Globus pallidus (tissue), 1 donor: ENCODE measurements around the gene SNX17.

ENCODE experiments used
- DNase-seq: peaks from one replicate; pipeline ENCODE4 v3.0.0-alpha.2; 2015; ENCODE audit warnings: low spot score

Gene SNX17

DNA sequence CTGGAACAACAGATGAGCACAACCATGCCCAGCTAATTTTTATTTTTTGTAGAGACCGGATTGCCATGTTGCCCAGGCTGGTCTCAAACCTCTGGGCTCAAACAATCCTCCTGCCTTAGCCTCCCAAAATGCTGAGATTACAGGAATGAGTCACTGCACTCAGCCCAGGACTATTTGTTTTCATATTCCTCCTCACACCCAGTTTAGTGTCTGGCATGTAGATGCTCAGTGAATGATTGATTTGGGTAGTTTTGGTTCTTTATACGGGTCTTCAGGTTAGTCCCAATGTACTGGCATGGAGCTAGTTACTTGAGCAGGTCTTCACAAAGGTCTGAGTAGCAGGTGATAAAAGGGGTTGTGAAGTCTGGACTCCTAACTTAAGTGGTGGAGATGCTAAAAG lies 6.5 kb upstream of the SNX17 start:
- DNase-seq: no peak

DNA sequence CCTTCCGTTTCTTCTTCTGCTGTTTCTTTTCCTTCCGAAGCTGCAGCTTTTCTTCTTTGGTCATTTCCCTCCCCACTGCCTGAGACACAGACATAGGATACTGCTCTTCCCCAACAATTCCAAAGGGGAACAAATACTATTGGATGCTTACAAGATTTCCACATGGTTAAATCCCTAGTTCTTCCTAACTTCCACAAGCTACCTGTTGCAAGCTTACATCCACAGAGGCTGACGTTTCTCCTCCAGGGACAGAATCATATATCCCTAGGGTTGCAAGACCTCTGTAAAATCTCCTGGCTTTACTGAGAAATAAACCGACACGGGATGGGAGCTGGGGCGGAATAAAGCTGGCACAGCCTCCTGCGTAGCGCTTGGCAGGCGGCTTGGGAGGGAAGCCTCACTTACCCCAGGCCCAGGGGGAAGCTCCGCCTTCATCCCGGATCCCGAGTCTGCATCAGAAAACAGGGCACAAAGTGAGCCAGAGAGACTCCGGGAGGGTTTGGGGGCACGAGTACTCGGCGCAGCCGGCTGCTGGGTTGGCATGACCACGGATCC lies 868 bp upstream of the SNX17 start:
- peak; percentile 48 for DNase-seq

- no peak for DNase-seq
Measured at GRCh38 chr2:27370816-27371620, 602 bp downstream of the SNX17 start.

DNA sequence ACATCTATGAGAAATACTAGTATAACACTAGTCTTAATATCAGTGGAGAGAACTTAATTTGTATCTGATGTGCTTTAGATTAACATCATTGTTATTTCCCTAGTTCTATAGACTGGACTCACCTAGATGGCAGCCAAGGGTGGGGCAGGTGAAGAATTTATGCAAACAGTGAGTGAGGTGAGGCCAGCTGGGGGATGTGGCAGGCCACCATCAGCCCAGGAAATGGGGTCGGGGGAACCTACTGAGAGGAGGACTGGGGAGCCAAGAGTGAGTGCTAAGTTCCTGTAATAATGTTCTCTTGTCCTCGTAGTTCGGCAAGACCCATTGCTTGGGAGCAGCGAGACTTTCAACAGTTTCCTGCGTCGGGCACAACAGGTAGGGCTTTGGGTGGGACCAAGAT lies 2.5 kb downstream of the SNX17 start:
- DNase-seq: no peak

DNA sequence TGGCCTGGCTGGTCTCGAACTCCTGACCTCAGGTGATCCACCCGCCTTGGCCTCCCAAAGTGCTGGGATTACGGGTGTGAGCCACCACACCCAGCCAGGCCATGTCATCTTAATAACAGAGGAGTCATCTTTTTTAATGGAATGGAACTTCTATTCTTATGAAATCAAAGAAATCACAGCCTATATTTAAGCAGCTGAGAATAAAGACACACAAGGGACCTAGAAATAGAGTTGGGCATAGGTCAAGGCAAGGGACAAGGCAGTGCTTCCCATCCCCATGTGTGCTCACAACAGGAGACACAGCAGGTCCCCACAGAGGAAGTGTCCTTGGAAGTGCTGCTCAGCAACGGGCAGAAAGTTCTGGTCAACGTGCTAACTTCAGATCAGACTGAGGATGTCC lies 3.2 kb downstream of the SNX17 start:
- no peak for DNase-seq

- no peak for DNase-seq
Measured at GRCh38 chr2:27375513-27376099, 5.2 kb downstream of the SNX17 start.

- DNase-seq: no peak
Measured at GRCh38 chr2:27376151-27376865, 5.9 kb downstream of the SNX17 start.

DNA sequence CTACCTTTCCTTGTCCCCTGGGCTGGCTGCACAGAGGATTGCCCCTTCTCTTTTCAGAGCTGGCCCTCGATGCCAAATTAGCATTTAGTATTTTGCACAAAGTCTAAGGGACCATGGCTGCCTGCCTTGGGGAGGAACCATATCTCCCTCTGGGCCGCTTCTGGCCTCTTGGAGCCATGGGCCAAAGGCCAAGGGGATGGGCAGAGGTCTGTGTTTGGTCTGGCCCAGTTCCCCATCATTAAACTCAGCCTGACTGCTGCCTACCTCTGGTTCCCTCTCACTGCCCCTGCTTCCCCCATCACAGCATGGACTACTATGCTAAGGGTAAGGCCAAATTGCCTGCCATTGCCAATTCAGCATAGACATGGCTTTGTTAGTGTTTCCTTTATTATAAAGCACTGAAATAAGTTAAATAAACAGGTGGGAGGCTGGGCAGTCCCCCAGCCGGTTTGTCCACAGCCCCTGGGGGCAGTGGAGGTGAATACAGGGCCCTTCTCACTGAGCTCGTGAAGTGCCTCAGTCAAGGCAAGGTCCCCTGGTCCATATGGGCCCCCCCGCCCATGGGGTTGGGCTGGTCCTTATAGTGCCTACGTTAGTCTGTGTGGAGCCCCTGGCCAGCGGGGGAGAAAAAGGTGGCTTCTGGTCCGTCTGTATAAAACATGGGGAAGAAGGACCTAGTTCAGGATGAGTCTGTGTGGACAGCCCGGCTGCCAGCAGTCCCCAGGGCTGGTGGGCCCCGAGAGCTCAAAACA lies 6.6 kb downstream of the SNX17 start:
- no peak for DNase-seq

DNA sequence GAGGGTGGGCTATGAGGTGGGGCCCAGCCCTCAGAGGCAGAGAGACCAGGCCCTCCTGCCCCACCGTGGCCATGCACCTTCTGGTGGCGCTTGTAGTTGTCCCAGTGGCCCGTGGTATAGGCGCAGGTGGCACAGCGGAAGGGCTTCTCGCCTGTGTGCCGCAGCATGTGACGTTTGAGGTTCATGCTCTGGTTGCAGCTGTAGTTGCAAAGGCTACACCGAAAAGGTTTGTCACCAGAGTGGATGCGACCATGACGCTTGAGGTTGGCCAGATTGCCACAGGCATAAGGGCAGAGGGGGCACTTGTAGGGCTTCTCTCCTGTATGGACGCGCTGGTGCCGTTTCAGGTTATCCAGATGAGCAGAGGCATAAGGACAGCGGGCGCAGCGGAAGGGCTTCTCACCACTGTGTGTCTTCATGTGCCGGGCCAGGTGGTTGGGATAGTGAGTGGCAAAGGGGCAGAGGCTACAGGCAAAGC lies 7.2 kb downstream of the SNX17 start:
- no peak for DNase-seq

GRCh38 chr2:27378096-27378808 lies 7.8 kb downstream of the SNX17 start:
- no peak for DNase-seq

DNA sequence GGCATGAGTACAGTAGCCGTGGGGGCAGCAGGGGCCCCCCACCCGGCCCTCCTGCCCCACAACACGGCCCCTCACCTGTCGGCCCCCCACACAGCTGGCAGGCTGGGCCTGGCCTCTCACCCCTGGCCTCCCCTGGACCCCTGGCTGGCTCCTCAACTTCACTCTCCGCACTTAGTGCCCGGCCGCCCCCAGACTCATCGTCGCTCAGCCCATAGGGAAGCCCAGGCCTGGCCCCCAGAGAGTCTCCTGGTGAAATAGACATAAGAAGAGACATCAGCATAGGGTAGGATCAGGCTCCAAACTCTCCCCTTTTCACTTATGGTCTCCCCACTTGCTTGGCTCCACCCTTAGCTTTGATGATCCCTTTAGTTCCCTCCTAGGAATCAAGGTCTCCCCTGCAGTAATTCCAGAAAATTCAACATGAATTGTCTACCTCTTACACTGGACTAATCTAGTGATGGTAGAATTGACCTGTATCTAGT lies 8.4 kb downstream of the SNX17 start:
- no peak for DNase-seq

DNA sequence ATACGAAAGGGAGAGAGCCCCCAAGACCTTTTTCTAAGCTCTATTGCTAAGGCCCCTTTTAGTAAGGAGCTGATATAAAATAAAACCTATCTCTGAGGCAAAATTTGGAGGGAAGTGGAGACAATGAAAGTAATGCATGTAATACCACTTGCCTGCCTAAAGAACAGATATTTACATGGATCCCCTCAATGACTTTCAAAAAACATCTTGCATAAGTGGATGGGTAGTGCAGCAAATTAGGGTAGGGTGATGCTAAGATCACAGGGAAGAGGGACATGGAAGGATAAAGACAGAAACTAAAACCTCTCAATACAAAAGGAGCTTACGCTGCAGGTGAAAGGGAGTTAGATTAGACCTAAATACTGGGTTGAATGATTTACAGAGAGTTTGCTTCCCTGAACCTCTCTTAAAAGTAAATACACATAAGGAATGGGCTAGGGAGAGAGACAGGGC lies 9.0 kb downstream of the SNX17 start:
- no peak for DNase-seq

GRCh38 chr2:27379836-27380625 lies 9.6 kb downstream of the SNX17 start:
- peak; percentile 75 for DNase-seq

DNA sequence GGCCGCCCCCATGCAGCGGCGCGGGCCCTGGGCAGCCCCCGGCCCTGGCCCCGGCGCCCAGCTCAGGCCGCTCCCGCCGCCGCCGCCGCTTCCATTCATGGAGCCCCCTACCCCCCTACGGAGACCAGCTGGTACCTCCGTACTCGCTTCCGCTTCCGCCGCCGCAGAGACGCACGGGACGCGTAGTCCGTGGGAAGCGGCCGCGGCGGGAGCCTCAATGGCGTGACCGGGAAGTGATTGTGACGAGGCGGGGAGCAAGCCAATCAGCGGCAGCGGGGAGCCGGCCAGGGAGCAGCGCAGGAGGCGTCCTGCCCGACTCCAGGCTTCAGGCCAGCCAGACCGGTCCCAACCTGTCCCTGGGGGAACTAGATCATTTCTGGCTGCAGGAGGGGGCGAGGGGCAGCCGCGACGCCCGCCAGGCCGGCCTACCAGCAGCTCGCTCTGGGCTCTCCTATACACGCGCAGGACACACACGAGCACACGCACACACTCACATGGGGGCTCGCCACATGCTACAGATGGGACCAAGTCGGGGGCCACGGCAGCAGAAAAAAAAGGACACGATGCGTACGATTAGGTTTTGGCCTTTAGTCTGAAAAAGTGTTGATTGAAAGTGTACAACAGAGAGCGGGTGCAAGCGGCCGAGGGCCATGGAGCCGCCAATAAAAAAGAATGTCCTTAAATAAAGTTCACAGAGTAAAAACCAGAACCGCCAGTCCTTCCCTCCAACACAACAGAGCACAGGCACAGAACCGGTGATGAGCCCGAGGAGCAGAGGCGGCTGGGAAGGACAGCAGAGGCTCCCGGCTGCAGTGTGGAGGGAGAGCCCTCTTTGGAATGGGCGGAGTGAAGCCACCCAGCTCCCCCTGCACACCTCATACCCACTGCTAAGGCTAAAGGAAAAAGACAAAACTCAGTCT lies 10.5 kb downstream of the SNX17 start, which contains the start of gene ZNF513:
Gene ZNF513 (minus strand): TSS at position 109 of the 920 bp plus-strand sequence. CDS start 208 bp downstream, outside the sequence.
- peak; percentile 96 for DNase-seq

- no peak for DNase-seq
Measured at GRCh38 chr2:27381577-27382181, 11.3 kb downstream of the SNX17 start.

GRCh38 chr2:27390822-27391679 lies 20.6 kb downstream of the SNX17 start:
- DNase-seq: no peak

- no peak for DNase-seq
Measured at GRCh38 chr2:27393225-27393624, 22.8 kb downstream of the SNX17 start.

GRCh38 chr2:27398962-27399361 lies 28.5 kb downstream of the SNX17 start:
- no peak for DNase-seq
